Measurements from ENCODE around the gene TUT4. TPM values are rescaled to one million over a fixed set of nuclear protein-coding genes. Genes with fewer than 3 reads are reported as not detected.

Gene TUT4
- total RNA-seq, 3 donors from 2014 or later, result 44.2 to 85.3 (median 68.8) TPM

- Histone ChIP-seq H3K9me3 (no peaks in the 10 kb centered on the region), H3K27me3 (no peaks in the 10 kb centered on the region), H3K4me1 (no peaks in the 10 kb centered on the region), H3K27ac (no peak overlapping the region), H3K36me3 (no peaks in the 10 kb centered on the region), H3K4me3 (no peak overlapping the region)
- intact Hi-C loops (cut with DNase I; ENCODE audit: low total_unique reads), result no loop called here
- TF ChIP-seq POLR2A (IDR thresholded peaks at IDR 0.05) (no peak), POLR2AphosphoS5 (IDR thresholded peaks at IDR 0.05) (no peak)
- TF ChIP-seq, protein P1, sequence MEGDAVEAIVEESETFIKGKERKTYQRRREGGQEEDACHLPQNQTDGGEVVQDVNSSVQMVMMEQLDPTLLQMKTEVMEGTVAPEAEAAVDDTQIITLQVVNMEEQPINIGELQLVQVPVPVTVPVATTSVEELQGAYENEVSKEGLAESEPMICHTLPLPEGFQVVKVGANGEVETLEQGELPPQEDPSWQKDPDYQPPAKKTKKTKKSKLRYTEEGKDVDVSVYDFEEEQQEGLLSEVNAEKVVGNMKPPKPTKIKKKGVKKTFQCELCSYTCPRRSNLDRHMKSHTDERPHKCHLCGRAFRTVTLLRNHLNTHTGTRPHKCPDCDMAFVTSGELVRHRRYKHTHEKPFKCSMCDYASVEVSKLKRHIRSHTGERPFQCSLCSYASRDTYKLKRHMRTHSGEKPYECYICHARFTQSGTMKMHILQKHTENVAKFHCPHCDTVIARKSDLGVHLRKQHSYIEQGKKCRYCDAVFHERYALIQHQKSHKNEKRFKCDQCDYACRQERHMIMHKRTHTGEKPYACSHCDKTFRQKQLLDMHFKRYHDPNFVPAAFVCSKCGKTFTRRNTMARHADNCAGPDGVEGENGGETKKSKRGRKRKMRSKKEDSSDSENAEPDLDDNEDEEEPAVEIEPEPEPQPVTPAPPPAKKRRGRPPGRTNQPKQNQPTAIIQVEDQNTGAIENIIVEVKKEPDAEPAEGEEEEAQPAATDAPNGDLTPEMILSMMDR (IDR thresholded peaks at IDR 0.05), result no peak
- no peak for DNase-seq (ENCODE audit: low spot score in 2 of 2)
Measured at GRCh38 chr1:52533713-52534112, 19.2 kb downstream of the TUT4 start.

DNA sequence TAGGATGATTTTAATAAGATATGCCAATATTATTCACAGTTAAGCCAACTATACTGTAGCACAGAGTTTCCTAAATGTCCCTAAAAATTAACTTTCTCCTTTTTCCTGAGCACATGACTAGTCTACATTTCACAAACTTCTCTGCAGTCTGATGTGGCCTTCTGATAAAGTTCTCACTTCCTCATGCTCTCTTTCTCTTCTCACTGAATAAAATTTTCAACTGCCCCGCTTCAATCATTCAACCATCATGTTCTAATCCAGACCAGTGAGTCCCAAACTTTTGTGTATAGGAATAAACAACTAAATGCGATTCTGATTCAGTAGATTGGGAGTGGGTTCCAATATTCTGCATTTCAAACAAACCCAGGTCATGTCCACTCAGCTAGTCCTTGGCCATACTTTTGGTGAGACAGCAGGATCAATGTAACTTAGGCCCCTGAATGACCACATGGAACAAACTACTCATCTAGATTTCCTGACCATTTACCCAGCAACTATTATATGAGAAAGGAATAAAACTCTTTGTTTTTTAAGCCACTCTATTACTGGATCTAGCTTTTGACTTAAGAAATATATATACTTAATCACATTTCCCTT, 20.1 kb downstream of the TUT4 start:
- H3K27ac ChIP-seq, result no peak overlapping the region
- intact Hi-C loops (cut with DNase I; ENCODE audit: low total_unique reads), result no loop called here

DNA sequence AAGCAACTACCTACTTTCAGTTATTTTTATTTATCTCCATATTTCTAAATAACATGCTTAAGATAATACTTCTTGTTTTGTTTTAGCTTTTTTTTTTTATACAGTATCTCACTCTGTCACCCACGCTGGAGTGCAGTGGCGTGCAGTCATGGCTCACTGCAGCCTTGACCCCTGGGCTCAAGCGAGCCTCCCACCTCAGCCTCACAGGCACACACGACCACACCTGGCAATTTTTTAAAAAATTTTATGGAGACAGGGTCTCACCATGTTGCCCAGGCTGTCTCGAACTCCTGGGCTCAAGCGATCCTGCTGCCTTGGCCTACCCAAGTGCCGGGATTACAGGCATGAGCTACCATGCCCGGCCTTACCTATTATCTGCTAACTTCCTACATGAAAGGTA, 20.6 kb downstream of the TUT4 start:
- H3K36me3 ChIP-seq, result no peaks in the 10 kb centered on the region
- no peak overlapping the region for H3K27ac ChIP-seq
- intact Hi-C loops (cut with DNase I; ENCODE audit: low total_unique reads), result no loop called here
- no peak for DNase-seq (ENCODE audit: low spot score in 2 of 2)
- no peaks in the 10 kb centered on the region for H3K9me3 ChIP-seq
- no peaks in the 10 kb centered on the region for H3K27me3 ChIP-seq
- no peaks in the 10 kb centered on the region for H3K4me1 ChIP-seq
- no peak overlapping the region for H3K4me3 ChIP-seq
- TF ChIP-seq POLR2AphosphoS5 (IDR thresholded peaks at IDR 0.05) (no peak), POLR2A (IDR thresholded peaks at IDR 0.05) (no peak)
- TF ChIP-seq, protein P1 (IDR thresholded peaks at IDR 0.05), result no peak

More for the DNA sequence above, 20.1 kb downstream of the TUT4 start:
- Histone ChIP-seq H3K4me1 (no peaks in the 10 kb centered on the region), H3K9me3 (no peaks in the 10 kb centered on the region), H3K36me3 (no peaks in the 10 kb centered on the region), H3K27me3 (no peaks in the 10 kb centered on the region), H3K4me3 (no peak overlapping the region)
- no peak for DNase-seq (ENCODE audit: low spot score in 2 of 2)
- no peak for TF ChIP-seq POLR2AphosphoS5 (IDR thresholded peaks at IDR 0.05)
- TF ChIP-seq POLR2A (IDR thresholded peaks at IDR 0.05), result no peak
- TF ChIP-seq, protein P1 (IDR thresholded peaks at IDR 0.05), result no peak

- DNase-seq (ENCODE audit: low spot score in 2 of 2), result no peak
- Histone ChIP-seq H3K9me3 (no peaks in the 10 kb centered on the region), H3K4me3 (no peak overlapping the region), H3K27me3 (no peaks in the 10 kb centered on the region), H3K36me3 (no peaks in the 10 kb centered on the region), H3K4me1 (no peaks in the 10 kb centered on the region), H3K27ac (no peak overlapping the region)
- intact Hi-C loops (cut with DNase I; ENCODE audit: low total_unique reads), result no loop called here
- no peak for TF ChIP-seq POLR2AphosphoS5 (IDR thresholded peaks at IDR 0.05)
- no peak for TF ChIP-seq POLR2A (IDR thresholded peaks at IDR 0.05)
- TF ChIP-seq, protein P1 (IDR thresholded peaks at IDR 0.05), result no peak
Measured at GRCh38 chr1:52531249-52531872, 21.5 kb downstream of the TUT4 start.

- TF ChIP-seq, protein P1 (IDR thresholded peaks at IDR 0.05), result no peak
- TF ChIP-seq POLR2A (IDR thresholded peaks at IDR 0.05) (no peak), POLR2AphosphoS5 (IDR thresholded peaks at IDR 0.05) (no peak)
- intact Hi-C loops (cut with DNase I; ENCODE audit: low total_unique reads), result no loop called here
- Histone ChIP-seq H3K4me3 (no peak overlapping the region), H3K36me3 (peaks cover 3% of the 10 kb centered on the region), H3K27ac (no peak overlapping the region), H3K4me1 (no peaks in the 10 kb centered on the region), H3K9me3 (no peaks in the 10 kb centered on the region), H3K27me3 (no peaks in the 10 kb centered on the region)
- DNase-seq (ENCODE audit: low spot score in 2 of 2), result no peak
Measured at GRCh38 chr1:52530563-52531144, 22.2 kb downstream of the TUT4 start.

Measured in breast epithelium (tissue), 4 donors.